GM18511 (cell line): ENCODE results near the gene ELOB.

Experiments used
- ATAC-seq: cut with Tn5 transposase; IDR thresholded peaks from one replicate; pipeline ENCODE4 v1.9.1; 2021; ENCODE audit warnings: mild to moderate bottlenecking, moderate library complexity; ENCODE audit not compliant: unreplicated experiment

The ELOB gene

DNA sequence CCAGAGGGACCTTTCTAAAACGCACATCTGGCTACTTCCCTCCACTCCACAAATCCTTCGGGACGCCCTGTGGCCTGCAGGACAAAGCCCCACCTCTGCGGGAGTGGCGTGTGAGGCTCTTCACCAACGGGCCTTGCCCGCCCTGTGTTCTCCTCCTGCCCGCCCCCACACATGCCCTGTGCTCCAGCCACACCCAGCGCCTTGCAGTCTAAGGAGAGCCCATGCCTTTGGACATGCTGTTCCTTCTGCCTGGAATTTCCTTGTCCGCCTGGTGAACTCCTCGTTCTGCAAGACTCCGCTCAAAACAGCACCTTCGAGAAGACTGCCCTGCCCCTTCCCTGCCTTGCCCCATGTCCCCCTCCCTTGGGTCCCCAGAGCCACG, 7.4 kb downstream of the ELOB start:
- ATAC-seq, result no peak

DNA sequence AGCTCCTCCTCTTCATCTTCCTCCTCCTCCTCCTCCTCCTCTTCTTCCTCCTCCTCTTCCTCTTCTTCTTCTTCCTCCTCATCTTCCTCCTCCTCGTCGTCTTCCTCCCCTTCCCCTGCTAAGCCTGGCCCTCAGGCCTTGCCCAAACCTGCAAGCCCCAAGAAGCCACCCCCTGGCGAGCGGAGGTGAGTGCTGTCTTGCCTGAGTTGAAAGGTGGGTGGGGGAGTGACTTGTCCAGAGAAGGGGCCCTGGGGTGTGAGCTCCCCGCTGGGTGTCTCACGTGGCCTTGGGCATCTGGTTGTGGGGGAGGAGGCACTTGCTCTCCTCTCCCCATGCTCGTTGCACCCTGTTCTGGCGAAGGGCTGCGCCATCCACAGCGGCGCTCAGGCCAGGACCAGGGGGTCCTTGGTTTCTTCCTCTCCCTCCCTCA, 8.0 kb downstream of the ELOB start:
- no peak for ATAC-seq

DNA sequence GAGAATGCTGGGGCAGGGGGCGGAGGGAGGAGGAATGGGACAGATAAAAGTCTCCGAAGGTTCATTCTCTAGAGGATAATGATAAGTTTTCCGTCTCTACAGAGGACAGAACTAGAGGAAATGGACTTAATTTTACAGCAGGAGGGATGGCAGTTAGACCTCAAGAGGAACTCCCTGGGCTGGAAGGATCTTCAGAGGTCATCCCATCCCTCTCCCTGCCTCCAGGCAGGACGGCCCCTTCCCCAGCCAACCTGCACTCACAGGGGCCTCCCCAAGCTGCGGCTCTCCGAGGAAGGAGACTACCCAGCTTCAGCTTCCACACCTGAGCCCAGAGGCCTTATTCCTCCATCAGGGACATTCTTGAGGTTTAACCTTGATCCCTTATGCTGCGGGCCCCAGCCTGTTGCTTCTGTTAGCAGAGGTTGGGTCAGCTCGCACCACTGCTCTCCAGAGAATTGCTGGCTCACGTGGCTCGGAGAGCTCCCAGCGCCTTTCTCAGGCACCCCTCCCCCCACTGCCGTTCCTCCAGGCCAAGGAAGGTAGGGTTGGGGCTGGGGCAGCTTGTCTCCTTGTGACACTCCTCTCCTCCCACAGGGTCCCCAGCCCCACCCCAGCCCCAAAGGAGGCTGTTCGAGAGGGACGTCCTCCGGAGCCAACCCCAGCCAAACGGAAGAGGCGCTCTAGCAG, 8.5 kb downstream of the ELOB start:
- ATAC-seq, result no peak

DNA sequence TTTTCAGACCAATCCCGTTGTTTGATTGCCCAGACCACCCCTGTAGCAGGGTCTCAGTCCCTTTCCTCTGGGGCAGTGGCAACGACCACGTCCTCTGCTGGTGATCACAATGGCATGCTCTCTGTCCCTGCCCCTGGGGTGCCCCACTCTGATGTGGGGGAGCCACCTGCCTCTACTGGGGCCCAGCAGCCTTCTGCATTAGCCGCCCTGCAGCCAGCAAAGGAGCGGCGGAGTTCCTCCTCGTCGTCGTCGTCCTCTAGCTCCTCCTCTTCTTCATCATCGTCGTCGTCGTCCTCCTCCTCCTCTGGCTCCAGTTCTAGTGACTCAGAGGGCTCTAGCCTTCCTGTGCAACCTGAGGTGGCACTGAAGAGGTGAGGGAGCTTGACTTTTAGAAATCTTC, 9.2 kb downstream of the ELOB start:
- no peak for ATAC-seq

DNA sequence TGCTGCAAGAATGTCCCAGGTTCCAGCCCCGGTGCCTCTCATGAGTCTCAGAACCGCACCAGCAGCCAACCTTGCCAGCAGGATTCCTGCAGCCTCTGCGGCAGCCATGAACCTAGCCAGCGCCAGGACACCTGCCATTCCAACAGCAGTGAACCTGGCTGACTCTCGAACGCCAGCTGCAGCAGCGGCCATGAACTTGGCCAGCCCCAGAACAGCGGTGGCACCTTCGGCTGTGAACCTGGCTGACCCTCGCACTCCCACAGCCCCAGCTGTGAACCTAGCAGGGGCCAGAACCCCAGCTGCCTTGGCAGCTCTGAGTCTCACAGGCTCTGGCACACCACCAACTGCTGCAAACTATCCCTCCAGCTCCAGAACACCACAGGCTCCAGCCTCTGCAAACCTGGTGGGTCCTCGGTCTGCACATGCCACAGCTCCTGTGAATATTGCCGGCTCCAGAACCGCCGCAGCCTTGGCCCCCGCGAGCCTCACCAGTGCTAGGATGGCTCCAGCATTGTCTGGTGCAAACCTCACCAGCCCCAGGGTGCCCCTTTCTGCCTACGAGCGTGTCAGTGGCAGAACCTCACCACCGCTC, 9.8 kb downstream of the ELOB start:
- no peak for ATAC-seq

DNA sequence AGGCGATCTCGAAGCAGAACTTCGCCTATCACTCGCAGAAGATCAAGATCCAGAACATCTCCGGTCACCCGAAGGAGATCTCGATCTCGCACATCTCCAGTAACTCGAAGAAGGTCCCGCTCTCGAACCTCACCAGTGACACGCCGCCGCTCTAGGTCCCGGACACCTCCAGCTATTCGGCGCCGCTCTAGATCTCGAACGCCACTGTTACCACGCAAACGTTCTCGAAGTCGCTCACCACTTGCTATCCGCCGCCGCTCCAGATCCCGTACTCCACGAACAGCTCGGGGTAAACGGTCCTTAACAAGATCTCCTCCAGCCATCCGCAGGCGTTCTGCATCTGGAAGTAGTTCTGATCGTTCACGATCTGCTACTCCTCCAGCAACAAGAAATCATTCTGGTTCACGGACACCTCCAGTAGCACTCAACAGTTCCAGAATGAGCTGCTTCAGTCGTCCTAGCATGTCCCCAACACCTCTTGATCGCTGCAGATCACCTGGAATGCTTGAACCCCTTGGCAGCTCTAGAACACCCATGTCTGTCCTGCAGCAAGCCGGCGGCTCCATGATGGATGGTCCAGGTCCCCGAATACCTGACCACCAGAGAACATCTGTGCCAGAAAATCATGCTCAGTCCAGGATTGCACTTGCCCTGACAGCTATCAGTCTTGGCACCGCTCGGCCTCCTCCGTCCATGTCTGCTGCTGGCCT, 10.5 kb downstream of the ELOB start:
- ATAC-seq, result no peak

DNA sequence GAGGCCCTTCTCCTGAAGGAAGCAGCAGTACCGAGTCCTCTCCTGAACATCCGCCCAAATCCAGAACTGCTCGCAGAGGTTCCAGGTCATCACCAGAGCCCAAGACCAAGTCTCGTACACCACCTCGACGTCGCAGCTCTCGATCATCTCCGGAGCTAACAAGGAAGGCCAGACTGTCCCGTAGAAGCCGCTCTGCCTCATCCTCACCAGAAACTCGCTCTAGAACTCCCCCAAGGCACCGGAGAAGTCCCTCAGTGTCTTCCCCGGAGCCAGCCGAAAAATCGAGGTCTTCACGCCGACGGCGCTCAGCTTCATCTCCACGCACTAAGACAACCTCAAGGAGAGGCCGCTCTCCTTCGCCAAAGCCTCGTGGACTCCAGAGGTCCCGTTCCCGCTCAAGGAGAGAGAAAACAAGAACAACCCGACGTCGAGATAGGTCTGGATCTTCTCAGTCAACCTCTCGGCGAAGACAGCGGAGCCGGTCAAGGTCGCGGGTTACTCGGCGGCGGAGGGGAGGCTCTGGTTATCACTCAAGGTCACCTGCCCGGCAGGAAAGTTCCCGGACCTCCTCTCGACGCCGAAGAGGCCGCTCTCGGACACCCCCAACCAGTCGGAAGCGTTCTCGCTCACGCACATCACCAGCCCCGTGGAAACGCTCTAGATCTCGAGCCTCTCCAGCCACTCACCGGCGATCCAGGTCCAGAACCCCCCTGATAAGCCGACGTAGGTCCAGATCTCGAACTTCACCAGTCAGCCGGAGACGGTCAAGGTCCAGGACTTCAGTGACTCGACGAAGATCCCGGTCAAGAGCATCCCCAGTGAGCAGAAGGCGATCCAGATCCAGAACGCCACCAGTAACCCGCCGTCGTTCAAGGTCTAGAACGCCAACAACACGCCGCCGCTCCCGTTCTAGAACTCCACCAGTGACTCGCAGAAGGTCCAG, 11.3 kb downstream of the ELOB start:
- ATAC-seq, result no peak

DNA sequence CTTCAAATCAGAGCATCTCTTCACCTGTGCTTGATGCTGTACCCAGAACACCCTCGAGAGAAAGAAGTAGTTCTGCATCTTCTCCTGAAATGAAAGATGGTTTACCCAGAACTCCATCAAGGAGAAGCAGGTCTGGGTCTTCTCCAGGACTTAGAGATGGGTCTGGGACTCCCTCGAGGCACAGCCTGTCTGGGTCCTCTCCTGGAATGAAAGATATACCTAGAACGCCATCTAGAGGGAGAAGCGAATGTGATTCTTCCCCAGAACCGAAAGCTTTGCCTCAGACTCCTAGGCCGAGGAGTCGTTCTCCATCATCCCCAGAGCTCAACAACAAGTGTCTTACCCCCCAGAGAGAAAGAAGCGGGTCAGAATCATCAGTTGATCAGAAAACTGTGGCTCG, 12.4 kb downstream of the ELOB start:
- no peak for ATAC-seq

DNA sequence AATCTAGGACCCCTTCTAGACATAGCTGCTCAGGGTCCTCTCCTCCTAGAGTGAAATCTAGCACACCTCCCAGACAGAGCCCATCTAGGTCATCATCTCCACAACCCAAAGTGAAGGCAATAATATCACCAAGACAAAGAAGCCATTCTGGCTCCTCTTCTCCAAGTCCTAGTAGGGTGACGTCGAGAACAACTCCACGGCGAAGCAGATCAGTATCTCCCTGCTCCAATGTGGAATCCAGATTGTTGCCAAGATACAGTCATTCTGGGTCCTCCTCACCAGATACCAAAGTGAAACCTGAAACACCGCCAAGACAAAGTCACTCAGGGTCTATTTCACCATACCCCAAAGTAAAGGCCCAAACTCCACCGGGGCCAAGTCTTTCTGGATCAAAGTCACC, 13.9 kb downstream of the ELOB start:
- no peak for ATAC-seq

DNA sequence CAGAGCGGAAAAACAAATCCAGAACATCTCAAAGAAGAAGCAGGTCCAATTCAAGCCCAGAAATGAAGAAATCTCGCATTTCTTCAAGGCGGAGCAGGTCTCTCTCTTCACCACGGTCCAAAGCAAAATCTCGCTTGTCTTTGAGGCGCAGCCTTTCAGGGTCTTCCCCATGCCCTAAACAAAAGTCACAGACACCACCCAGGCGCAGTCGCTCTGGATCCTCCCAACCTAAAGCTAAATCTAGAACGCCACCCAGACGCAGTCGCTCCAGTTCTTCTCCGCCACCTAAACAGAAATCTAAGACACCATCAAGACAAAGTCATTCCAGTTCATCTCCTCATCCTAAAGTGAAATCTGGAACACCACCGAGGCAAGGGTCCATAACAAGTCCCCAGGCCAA, 14.4 kb downstream of the ELOB start:
- ATAC-seq, result no peak

DNA sequence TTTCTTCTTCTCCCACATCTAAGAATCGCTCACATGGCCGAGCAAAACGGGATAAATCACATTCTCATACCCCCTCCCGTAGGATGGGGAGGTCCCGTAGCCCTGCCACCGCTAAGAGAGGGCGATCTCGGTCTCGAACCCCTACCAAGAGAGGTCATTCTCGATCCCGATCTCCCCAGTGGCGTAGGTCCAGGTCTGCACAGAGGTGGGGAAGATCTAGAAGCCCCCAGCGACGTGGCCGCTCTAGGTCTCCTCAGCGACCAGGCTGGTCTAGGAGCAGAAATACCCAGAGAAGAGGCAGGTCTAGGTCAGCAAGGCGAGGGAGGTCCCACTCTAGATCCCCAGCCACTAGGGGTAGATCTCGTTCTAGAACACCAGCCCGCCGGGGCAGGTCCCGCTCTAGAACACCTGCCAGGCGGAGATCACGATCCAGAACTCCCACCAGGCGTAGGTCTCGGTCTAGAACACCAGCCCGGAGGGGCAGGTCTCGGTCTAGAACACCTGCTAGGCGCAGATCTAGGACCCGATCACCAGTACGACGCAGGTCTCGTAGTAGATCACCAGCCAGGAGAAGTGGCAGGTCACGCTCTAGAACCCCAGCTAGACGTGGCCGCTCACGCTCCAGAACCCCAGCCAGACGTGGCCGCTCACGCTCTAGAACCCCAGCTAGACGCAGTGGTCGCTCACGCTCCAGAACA, 15.0 kb downstream of the ELOB start:
- no peak for ATAC-seq

DNA sequence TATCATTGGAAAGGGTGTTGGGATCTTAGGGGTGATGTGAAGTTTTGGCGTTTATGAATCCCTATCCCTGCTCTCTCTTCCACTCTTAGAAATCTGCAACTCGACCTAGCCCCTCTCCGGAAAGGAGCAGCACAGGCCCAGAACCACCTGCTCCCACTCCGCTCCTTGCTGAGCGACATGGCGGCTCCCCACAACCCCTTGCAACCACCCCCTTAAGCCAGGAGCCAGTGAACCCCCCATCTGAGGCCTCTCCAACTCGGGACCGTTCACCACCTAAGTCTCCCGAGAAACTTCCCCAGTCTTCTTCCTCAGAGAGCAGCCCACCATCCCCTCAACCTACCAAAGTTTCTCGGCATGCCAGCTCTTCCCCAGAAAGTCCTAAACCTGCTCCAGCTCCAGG, 15.6 kb downstream of the ELOB start:
- ATAC-seq, result no peak

DNA sequence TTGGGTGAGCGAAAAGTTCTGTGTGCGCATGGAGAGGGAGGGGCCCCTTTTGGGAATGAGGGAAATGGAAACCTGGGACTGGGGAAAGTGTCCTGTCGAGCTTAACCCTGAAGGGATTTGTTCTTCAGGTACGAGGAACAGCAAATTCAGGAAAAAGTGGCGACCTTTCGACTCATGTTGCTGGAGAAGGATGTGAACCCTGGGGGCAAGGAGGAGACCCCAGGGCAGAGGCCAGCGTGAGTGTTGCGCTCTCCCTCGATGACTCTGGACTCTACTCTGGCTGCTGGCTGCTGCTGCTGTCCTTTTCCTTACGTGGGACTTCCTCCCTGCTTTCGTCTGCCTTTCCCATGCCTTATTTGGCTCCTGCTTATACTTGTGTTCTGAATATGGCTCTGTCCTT, 19.7 kb downstream of the ELOB start:
- ATAC-seq, result no peak

DNA sequence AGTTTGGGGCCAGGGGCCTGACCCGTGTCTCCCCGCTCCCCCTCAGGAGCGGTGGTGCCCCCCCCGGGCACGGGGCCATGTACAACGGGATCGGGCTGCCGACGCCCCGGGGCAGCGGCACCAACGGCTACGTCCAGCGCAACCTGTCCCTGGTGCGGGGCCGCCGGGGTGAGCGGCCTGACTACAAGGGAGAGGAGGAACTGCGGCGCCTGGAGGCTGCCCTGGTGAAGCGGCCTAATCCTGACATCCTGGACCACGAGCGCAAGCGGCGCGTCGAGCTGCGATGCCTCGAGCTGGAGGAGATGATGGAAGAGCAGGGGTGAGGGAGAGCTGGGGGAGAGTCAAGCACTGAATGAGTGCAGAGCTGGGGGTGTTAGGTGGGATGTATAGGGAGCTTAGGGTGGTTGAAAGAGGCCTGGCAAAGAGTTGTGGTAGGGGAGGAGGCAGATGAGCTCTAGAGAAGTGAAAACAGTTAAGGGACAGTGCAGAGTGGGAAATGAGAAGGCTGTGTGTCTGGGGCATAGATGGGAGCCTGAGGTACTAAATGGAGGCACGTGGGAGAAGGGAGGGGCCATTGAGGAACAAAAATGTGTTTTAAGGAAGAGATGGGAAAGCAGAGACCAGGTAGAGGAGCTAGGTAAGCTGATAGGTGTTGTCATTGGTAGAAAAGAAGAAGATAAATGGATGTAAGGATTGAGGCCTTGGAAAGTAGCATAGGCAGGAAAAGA, 20.6 kb downstream of the ELOB start:
- no peak for ATAC-seq

DNA sequence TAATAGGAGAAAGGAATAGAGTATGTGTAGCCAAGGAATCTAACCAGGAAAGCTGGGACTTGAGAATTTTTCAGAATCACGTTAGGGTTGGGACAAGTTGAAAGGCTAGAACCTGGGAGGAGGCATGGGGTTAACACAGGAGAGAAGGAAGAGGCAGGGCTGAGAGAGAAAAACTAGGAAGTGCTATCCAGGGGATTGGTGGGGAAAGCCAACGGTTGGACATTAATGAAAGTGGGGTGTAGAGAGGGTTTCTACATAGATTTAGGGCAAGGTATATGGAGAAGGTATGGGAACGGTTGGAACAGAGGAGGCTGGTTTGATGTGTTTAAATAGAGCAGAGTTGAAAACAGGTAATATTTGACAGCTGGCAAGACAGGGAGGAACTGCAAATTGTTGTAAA, 21.9 kb downstream of the ELOB start:
- ATAC-seq, result no peak

DNA sequence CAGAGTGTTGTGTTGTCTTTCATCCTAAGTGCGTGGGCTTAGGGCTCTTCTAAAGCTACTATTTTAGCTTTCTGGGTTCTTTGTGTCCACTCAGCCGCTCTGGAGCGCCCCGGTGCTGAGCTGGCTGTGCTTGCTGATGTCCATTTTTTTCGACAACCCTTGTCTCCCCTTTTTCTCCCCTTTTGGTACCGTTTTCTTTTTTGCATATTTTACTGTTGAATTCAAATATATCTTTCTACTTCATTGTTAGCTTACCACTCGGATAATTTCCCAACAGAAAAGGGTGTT, 23.4 kb downstream of the ELOB start:
- ATAC-seq, result no peak

DNA sequence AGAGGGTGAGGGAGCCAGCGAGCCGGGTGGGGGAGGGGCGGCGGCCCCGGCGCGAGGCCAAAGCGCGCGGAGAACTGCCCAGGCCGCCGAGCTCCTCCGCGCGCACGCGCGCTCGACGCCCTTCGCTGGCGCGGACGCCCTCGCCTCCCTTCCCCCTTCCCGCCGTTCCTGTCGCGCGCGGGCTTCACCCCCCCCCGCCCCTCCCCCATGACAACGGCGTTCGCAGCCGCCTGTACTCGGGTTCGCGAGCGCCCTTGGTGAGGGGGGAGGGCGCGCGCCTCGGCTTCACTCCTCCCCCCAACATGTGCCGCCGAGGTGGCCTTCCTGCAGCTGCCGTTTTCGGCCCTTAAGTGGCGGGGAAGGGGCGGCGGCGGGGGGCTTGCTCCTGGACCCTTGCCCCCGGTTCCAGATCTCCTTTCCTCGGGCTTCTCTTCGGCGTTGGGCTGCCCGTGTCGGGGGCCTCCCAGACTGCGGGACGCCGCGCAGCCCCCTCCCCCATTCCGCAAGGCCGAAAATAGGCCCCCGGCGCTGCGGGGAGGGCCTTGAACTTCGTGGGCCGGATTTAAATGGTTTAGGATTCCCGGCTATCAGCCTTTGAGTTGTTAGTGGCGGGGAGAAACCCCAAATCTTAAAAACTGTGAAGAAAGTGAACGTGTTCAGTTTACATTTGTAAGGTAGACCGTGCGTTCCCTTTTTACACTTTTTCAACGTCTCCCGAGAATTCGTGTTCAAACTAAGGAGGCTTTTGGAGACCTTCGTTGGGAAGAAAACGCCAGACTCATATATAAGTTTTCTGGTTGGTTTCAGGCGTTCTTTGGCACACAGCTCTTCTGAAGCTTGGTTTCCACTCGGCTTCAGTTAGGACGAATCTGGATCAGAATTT, 24.0 kb downstream of the ELOB start:
- peak; percentile 59 for ATAC-seq

DNA sequence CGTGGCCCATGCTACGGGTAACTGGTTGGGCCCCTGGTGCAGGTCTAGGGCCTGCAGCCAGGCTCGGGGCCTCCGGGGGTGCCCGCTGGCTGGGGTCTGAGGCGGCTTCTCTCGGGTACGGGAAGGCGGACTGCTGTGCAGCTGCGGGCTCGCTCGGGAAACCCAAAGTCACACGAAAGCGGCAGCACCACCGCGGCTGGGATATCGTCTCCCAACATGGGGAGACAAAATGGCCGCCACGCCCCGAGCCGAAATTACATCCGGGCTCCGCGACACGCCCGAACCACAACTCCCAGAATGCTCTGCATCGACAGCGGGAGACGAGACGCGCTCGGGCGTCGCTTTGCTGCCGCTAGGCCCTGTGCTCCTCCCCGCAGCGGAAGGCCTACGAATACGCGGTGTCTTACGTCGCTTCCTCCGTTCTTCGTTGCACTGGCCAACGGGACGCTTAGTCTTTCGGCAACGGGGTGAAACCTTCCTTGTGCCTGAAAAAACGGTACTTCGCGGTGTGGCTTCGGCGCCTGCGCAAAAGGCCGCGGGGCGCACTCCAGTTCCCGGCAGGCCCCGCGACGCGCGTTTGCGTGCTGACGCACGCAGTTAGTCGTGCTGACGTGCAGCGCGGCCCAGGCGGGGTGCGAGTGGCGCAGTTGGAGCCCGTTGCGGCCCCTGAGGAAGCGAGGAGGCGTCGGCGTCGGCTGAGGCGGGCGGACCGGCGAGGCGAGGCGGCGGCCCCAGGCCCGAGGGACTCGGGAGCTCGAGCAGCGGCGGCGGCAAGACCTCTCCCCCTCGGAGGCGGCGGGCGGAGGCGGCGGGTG, 24.8 kb downstream of the ELOB start, which contains the start of gene SRRM2:
Gene SRRM2, plus strand, starts transcription at position 604 of the 815 bp plus-strand sequence. CDS start 3,727 bp downstream, outside the sequence.
- ATAC-seq, result peak; percentile 85
